Mesendoderm (in vitro differentiated cells): ENCODE results near the gene SGK2.

ENCODE experiments used
- DNase-seq: peaks from one replicate; pipeline ENCODE4 v3.0.0; 2013
- H2AK5ac ChIP-seq: 2 replicates; pipeline ENCODE4 v1.6.1; 2013; ENCODE audit warnings: low read length, inconsistent platforms
- H2BK120ac ChIP-seq: 2 replicates; pipeline ENCODE4 v1.6.1; 2013; ENCODE audit warnings: low read depth, mild to moderate bottlenecking, low read length, moderate library complexity, mixed read lengths
- H2BK15ac ChIP-seq: replicated peaks from 2 replicates; pipeline ENCODE4 v1.6.1; 2013; ENCODE audit warnings: low read depth, mild to moderate bottlenecking, moderate library complexity
- H2BK5ac ChIP-seq: 2 replicates; pipeline ENCODE4 v1.6.1; 2013; ENCODE audit warnings: low read length, inconsistent platforms
- H3K18ac ChIP-seq: 2 replicates; pipeline ENCODE4 v1.6.1; 2013; ENCODE audit warnings: mild to moderate bottlenecking, low read length, mixed read lengths
- H3K23ac ChIP-seq: one replicate; pipeline ENCODE4 v1.6.1; 2013; ENCODE audit warnings: low read length
- H3K27ac ChIP-seq: 2 replicates; pipeline ENCODE4 v1.5.1; 2013; ENCODE audit warnings: low read depth, mild to moderate bottlenecking, inconsistent platforms, low read length, moderate library complexity
- H3K27me3 ChIP-seq: 2 replicates; pipeline ENCODE4 v1.6.1; 2013; ENCODE audit warnings: low read length, control low read depth, mild to moderate bottlenecking, inconsistent platforms; ENCODE audit not compliant: insufficient read depth, poor library complexity
- H3K36me3 ChIP-seq: 2 replicates; pipeline ENCODE4 v1.6.1; 2013; ENCODE audit warnings: low read length, inconsistent platforms; ENCODE audit not compliant: control insufficient read depth, insufficient read depth
- H3K4ac ChIP-seq: one replicate; pipeline ENCODE4 v1.6.1; 2013; ENCODE audit warnings: low read depth, mild to moderate bottlenecking, low read length, moderate library complexity
- H3K4me1 ChIP-seq: 2 replicates; pipeline ENCODE4 v1.6.1; 2013; ENCODE audit warnings: low read depth, low read length, inconsistent platforms; ENCODE audit not compliant: control insufficient read depth
- H3K4me2 ChIP-seq: 2 replicates; pipeline ENCODE4 v1.6.1; 2013; ENCODE audit warnings: low read length
- H3K4me3 ChIP-seq: 2 replicates; pipeline ENCODE4 v1.5.1; 2013; ENCODE audit warnings: mild to moderate bottlenecking, low read length
- H3K56ac ChIP-seq: one replicate; pipeline ENCODE4 v1.6.1; 2013; ENCODE audit warnings: low read length
- H3K79me1 ChIP-seq: 2 replicates; pipeline ENCODE4 v1.6.1; 2013; ENCODE audit warnings: low read length, inconsistent platforms
- H3K79me2 ChIP-seq: 2 replicates; pipeline ENCODE4 v1.6.1; 2013; ENCODE audit warnings: mild to moderate bottlenecking, low read length; ENCODE audit not compliant: control insufficient read depth, insufficient read depth
- H3K9ac ChIP-seq: 2 replicates; pipeline ENCODE4 v1.6.1; 2013; ENCODE audit warnings: low read length, inconsistent platforms
- H4K5ac ChIP-seq: one replicate; pipeline ENCODE4 v1.6.1; 2013; ENCODE audit warnings: low read length
- H4K8ac ChIP-seq: one replicate; pipeline ENCODE4 v1.6.1; 2013; ENCODE audit warnings: low read depth, mild to moderate bottlenecking, control low read depth, low read length, moderate library complexity
- WGBS: extraction: QIAGEN DNeasy Blood & Tissue Kit; methylation state at CpG from one replicate; pipeline ENCODE4 v1.1.7; 2013; ENCODE audit warnings: low lambda C conversion rate, missing lambda C conversion rate; ENCODE audit not compliant: insufficient coverage; ENCODE audit errors: extremely low coverage; 5-methylcytosine and 5-hydroxymethylcytosine counted together

Gene SGK2

GRCh38 chr20:43560974-43561373 lies 2.1 kb downstream of the SGK2 start:
- no peaks in the 10 kb centered on the region for H3K79me1 ChIP-seq
- no peaks in the 10 kb centered on the region for H3K36me3 ChIP-seq
- no peak overlapping the region for H3K9ac ChIP-seq
- no peak overlapping the region for H3K4me3 ChIP-seq
- no peak overlapping the region for H3K56ac ChIP-seq
- H4K5ac ChIP-seq: no peak overlapping the region
- H2BK120ac ChIP-seq: no peak overlapping the region
- H3K18ac ChIP-seq: no peak overlapping the region
- no peak for DNase-seq
- no peak overlapping the region for H3K23ac ChIP-seq
- no peaks in the 10 kb centered on the region for H3K27me3 ChIP-seq
- H3K79me2 ChIP-seq: no peaks in the 10 kb centered on the region
- H3K27ac ChIP-seq: no peak overlapping the region
- H2BK5ac ChIP-seq: no peak overlapping the region
- no peak overlapping the region for H3K4me2 ChIP-seq
- H3K4ac ChIP-seq: no peak overlapping the region
- no CpG with 5 or more reads among the region's 3 CpGs for WGBS
- no peak overlapping the region for H2AK5ac ChIP-seq
- no peak overlapping the region for H4K8ac ChIP-seq
- H3K4me1 ChIP-seq: no peaks in the 10 kb centered on the region
- H2BK15ac ChIP-seq: no peak overlapping the region

- Histone ChIP-seq H3K23ac (no peak overlapping the region), H3K27me3 (no peaks in the 10 kb centered on the region), H3K4me1 (no peaks in the 10 kb centered on the region), H3K9ac (no peak overlapping the region), H3K4ac (no peak overlapping the region), H2BK15ac (no peak overlapping the region), H3K79me1 (no peaks in the 10 kb centered on the region), H3K4me2 (no peak overlapping the region), H3K4me3 (no peak overlapping the region), H3K27ac (no peak overlapping the region), H2AK5ac (no peak overlapping the region), H3K79me2 (no peaks in the 10 kb centered on the region), H4K5ac (no peak overlapping the region), H2BK120ac (no peak overlapping the region), H2BK5ac (no peak overlapping the region), H4K8ac (no peak overlapping the region), H3K36me3 (no peaks in the 10 kb centered on the region), H3K56ac (no peak overlapping the region), H3K18ac (no peak overlapping the region)
- WGBS: no CpG with 5 or more reads among the region's 3 CpGs
- no peak for DNase-seq
Measured at GRCh38 chr20:43563429-43563828, 4.6 kb downstream of the SGK2 start.

GRCh38 chr20:43563991-43564390 lies 5.2 kb downstream of the SGK2 start:
- H3K23ac ChIP-seq: no peak overlapping the region
- no peak overlapping the region for H2BK15ac ChIP-seq
- H3K56ac ChIP-seq: no peak overlapping the region
- DNase-seq: no peak
- no peak overlapping the region for H4K8ac ChIP-seq
- H3K4me2 ChIP-seq: no peak overlapping the region
- H3K79me1 ChIP-seq: no peaks in the 10 kb centered on the region
- WGBS: no CpG with 5 or more reads among the region's 7 CpGs
- H3K4me3 ChIP-seq: no peak overlapping the region
- no peaks in the 10 kb centered on the region for H3K4me1 ChIP-seq
- no peaks in the 10 kb centered on the region for H3K36me3 ChIP-seq
- H3K27me3 ChIP-seq: no peaks in the 10 kb centered on the region
- no peak overlapping the region for H3K18ac ChIP-seq
- no peak overlapping the region for H3K27ac ChIP-seq
- H3K4ac ChIP-seq: no peak overlapping the region
- no peak overlapping the region for H4K5ac ChIP-seq
- H2BK120ac ChIP-seq: no peak overlapping the region
- no peak overlapping the region for H2BK5ac ChIP-seq
- no peak overlapping the region for H3K9ac ChIP-seq
- H2AK5ac ChIP-seq: no peak overlapping the region
- H3K79me2 ChIP-seq: no peaks in the 10 kb centered on the region

GRCh38 chr20:43564455-43564854 lies 5.6 kb downstream of the SGK2 start:
- Histone ChIP-seq H3K56ac (no peak overlapping the region), H3K79me2 (no peaks in the 10 kb centered on the region), H2BK120ac (no peak overlapping the region), H3K4me1 (no peaks in the 10 kb centered on the region), H3K23ac (no peak overlapping the region), H3K36me3 (no peaks in the 10 kb centered on the region), H3K27me3 (no peaks in the 10 kb centered on the region), H3K18ac (no peak overlapping the region), H3K79me1 (no peaks in the 10 kb centered on the region), H2AK5ac (no peak overlapping the region), H3K4ac (no peak overlapping the region), H2BK5ac (no peak overlapping the region), H2BK15ac (no peak overlapping the region), H3K9ac (no peak overlapping the region), H3K27ac (no peak overlapping the region), H4K5ac (no peak overlapping the region), H4K8ac (no peak overlapping the region), H3K4me2 (no peak overlapping the region), H3K4me3 (no peak overlapping the region)
- WGBS: no CpG with 5 or more reads among the region's 8 CpGs
- no peak for DNase-seq

- no peak overlapping the region for H2BK5ac ChIP-seq
- no peak overlapping the region for H2BK15ac ChIP-seq
- H4K8ac ChIP-seq: no peak overlapping the region
- no peak overlapping the region for H3K27ac ChIP-seq
- H3K4me1 ChIP-seq: no peaks in the 10 kb centered on the region
- no peaks in the 10 kb centered on the region for H3K79me2 ChIP-seq
- H3K9ac ChIP-seq: no peak overlapping the region
- H3K36me3 ChIP-seq: no peaks in the 10 kb centered on the region
- no CpG with 5 or more reads among the region's 18 CpGs for WGBS
- H3K4ac ChIP-seq: no peak overlapping the region
- no peak overlapping the region for H2AK5ac ChIP-seq
- no peaks in the 10 kb centered on the region for H3K79me1 ChIP-seq
- no peak overlapping the region for H3K4me3 ChIP-seq
- no peak overlapping the region for H3K18ac ChIP-seq
- no peak for DNase-seq
- H3K4me2 ChIP-seq: no peak overlapping the region
- no peak overlapping the region for H4K5ac ChIP-seq
- H3K23ac ChIP-seq: no peak overlapping the region
- no peaks in the 10 kb centered on the region for H3K27me3 ChIP-seq
- no peak overlapping the region for H3K56ac ChIP-seq
- H2BK120ac ChIP-seq: no peak overlapping the region
Measured at GRCh38 chr20:43564993-43565757, 6.3 kb downstream of the SGK2 start.

GRCh38 chr20:43565758-43566104 lies 6.9 kb downstream of the SGK2 start:
- Histone ChIP-seq H2BK120ac (no peak overlapping the region), H3K4me1 (no peaks in the 10 kb centered on the region), H3K23ac (no peak overlapping the region), H3K79me1 (no peaks in the 10 kb centered on the region), H3K9ac (no peak overlapping the region), H2AK5ac (no peak overlapping the region), H3K4me2 (no peak overlapping the region), H3K4ac (no peak overlapping the region), H3K79me2 (no peaks in the 10 kb centered on the region), H3K18ac (no peak overlapping the region), H3K4me3 (no peak overlapping the region), H2BK15ac (no peak overlapping the region), H3K56ac (no peak overlapping the region), H4K8ac (no peak overlapping the region), H2BK5ac (no peak overlapping the region), H3K36me3 (no peaks in the 10 kb centered on the region), H3K27ac (no peak overlapping the region), H3K27me3 (no peaks in the 10 kb centered on the region), H4K5ac (no peak overlapping the region)
- no peak for DNase-seq
- WGBS: no CpG with 5 or more reads among the region's 4 CpGs
